DMS 273 (cell line): Measurements from ENCODE around the gene HACD3.
A peak's percentile ranks its signal among the peaks of the same experiment; 100 is the strongest.
"Not testable (repeated sequence)": the region's sequence is repeated elsewhere in the genome, so short reads cannot be mapped to it uniquely, and the experiment has no call there.

Experiments used
- DNase-seq: peaks from one replicate; lab custom pipeline; 2025; ENCODE audit not compliant: unreplicated experiment; lab: John Stamatoyannopoulos, UW

The HACD3 gene

DNA sequence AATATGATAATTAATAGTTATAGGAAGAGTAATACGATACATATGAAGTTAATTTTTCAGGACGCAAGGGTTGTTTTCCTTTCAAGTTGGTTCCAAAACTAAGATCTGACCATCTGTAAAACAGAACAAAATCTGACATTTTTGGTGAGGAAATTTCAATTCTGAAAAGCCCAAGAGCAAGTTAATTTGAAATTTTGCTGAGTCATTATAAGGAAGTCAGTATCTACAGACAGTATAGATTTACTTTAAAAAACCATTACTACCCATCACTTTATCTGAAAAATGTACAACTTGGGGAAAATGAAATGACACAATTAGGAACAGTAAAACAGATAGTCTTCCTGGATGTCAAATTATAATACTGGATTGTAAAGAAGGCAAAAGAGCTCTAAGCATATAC, 68.2 kb downstream of the HACD3 start:
- DNase-seq: no peak

- no peak for DNase-seq
Measured at GRCh38 chr15:65599677-65600076, 69.4 kb downstream of the HACD3 start.

DNA sequence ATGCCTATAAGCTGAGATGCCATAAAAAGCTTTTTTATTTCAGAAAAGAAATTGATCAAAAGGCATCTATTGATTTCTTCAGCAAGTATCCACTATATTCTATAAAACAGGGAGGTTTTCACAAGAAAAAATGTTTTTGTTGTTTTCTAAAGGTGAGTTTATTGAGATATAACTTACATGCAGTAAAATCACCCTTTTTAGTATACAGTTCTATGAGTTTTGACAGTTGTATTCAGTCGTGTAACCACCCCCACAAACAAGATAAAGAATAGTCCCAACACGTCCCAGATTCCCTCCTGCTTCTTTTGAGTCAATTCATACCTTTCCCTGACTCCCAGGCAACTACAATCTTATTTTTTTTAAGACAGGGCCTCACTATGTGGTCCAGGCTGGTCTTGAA, 72.9 kb downstream of the HACD3 start:
- DNase-seq: no peak

GRCh38 chr15:65603559-65603958, 73.3 kb downstream of the HACD3 start:
- DNase-seq: no peak

GRCh38 chr15:65610871-65611718, 80.8 kb downstream of the HACD3 start, which contains the start of gene INTS14:
Gene INTS14, minus strand, starts transcription at chr15:65611131. Its CDS starts 3,751 bp downstream, at chr15:65607380.
- peak; percentile 98 for DNase-seq

GRCh38 chr15:65611888-65612615, 81.8 kb downstream of the HACD3 start:
- no peak for DNase-seq

DNA sequence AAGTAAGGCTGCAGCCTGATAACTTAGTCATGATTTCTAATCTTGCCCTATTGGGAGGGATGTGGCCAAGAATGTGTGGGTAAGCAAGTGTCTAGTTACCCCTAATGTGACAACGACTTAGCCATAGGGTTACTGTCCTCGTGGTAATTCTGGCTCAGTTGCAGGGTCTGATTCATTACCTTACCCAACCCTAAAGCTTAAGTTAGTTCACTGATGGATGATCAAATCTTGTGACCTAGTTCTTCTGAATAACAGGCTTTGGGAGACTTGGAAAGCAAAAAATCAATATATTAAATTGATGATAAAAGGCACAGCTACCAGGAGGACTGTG, 82.3 kb downstream of the HACD3 start:
- no peak for DNase-seq

DNA sequence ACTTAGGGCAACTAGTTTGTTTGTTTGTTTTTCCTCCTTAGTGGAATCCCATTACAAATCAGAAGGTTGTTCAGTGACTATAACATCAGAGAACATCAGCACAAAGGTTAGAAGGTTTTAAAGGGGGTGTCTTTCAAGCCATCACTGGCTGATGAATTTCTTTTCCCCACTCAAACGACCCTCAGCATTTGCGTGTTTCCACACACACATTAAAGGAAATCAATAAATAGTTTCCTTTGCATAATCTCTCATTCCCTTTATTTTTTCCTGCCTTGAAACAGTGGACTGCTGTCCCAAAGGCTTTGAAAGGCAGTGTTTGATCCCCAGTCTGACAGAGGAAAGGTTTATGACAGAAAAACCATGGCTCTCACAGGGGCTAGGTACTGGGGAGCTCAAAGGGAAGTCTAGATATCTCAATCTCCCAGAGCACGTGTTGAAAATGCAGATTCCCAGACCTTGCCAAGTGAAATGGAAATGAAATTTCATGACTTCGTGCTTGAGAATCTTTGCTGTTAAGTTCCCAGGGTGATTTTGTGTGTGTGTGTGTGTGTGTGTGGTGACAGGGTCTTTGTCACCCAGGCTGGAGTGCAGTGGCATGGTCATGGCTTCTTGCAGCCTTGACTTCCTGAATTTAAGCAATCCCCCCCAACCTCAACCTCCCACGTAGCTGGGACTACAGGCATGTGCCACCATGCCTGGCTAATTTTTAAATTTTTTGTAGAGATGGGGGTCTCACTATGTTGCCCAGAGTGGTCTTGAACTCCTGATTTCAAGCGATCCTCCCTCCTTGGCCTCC, 82.9 kb downstream of the HACD3 start:
- DNase-seq: no peak

GRCh38 chr15:65615887-65616286, 85.6 kb downstream of the HACD3 start:
- not testable (repeated sequence) for DNase-seq

DNA sequence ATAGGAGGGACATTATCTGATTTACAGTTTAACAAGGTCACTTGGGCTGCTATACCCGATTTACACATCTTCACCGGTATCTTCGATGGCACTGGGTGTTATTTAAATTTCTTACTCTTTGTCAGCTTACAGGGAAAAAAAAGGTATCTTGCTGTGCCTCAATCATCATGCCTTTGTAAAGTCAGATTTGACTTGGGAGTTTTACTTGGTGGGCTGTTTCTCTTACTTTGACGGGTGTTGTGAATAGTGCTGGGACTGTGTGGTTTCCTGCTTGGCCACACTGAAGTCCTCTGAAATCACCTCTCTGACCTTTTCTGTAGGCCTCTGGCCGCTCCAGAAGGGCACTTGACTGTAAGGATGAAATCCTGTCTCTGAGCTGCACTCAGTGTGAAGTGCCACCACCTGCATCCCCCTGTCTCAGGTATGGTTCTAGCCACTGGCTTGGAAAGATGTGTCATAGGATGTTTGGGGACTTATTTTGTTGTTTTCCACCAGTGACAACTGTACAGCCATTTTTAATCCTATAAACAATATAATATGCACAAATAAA, 88.4 kb downstream of the HACD3 start:
- DNase-seq: no peak

GRCh38 chr15:65619626-65620290, 89.5 kb downstream of the HACD3 start:
- peak; percentile 31 for DNase-seq

DNA sequence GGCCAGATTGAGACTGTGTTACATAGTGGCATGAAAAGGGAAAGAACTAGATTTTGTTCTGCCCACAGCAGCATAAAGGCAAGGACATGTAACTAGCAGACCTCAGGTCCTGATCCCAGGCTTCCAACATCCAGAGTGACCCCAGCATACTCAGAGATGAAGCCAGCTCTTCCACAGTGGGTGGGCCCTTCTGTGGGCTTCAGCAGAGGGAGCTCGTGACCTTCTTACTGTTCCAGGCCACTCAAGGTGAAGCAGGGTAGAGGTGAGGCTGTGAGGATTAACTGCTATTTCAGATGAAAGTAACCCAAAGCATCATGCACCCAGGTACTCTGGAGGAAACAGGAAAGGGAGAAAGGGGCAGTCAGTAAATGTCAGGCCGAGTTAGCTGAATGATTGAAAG, 90.6 kb downstream of the HACD3 start:
- no peak for DNase-seq

GRCh38 chr15:65621638-65622037, 91.4 kb downstream of the HACD3 start, which contains the start of gene SLC24A1:
Gene SLC24A1, plus strand, starts transcription at chr15:65621938. Its CDS starts 2,143 bp downstream, at chr15:65624081.
- no peak for DNase-seq

GRCh38 chr15:65623103-65623502, 92.8 kb downstream of the HACD3 start:
- DNase-seq: no peak

DNA sequence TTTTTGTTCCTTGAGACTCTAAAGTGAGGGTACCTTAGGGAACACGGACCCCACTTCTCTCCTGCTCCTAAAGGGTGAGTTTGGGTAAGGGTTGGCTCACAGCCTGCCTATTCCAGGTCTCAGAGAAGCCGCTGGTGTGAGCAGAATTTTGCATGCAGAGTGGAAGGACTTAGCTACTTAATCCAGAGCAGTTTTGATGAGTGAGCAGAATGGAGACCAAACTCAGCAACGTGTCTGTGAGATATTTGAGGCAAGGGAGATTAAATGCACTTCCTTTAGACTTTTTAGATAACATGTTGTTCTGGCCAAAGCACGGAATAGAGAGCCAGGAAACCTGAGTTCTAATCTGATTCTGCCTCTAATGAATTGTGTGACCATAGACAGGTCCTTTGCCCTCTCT, 96.6 kb downstream of the HACD3 start:
- no peak for DNase-seq
